NB4 (cell line): Measurements from ENCODE around the gene ADAM20.
"Not testable (repeated sequence)": the region's sequence is repeated elsewhere in the genome, so short reads cannot be mapped to it uniquely, and the experiment has no call there.

ENCODE experiments used
- DNase-seq: peaks from one replicate; pipeline ENCODE4 v3.0.0; 2010; ENCODE audit warnings: low read depth
- H3K4me3 ChIP-seq: one replicate; pipeline ENCODE4 v1.5.1; 2011; ENCODE audit warnings: mild to moderate bottlenecking, low read depth, low read length, moderate library complexity
- CTCF ChIP-seq: IDR thresholded peaks from one replicate; pipeline ENCODE4 v1.5.1; 2012; ENCODE audit warnings: low read depth, low read length
- MYC ChIP-seq: IDR thresholded peaks from 2 replicates; pipeline ENCODE4 v1.6.1; 2011; ENCODE audit warnings: low read depth, low read length
- POLR2A ChIP-seq: IDR thresholded peaks from 2 replicates; pipeline ENCODE4 v1.6.1; 2011; ENCODE audit warnings: mild to moderate bottlenecking; ENCODE audit not compliant: insufficient read length; ENCODE audit errors: extremely low read depth
- TF ChIP-seq, protein P1 (sequence below): IDR thresholded peaks from 2 replicates; pipeline ENCODE4 v1.6.1; 2011; ENCODE audit warnings: low read depth, low read length

ADAM20 gene

DNA sequence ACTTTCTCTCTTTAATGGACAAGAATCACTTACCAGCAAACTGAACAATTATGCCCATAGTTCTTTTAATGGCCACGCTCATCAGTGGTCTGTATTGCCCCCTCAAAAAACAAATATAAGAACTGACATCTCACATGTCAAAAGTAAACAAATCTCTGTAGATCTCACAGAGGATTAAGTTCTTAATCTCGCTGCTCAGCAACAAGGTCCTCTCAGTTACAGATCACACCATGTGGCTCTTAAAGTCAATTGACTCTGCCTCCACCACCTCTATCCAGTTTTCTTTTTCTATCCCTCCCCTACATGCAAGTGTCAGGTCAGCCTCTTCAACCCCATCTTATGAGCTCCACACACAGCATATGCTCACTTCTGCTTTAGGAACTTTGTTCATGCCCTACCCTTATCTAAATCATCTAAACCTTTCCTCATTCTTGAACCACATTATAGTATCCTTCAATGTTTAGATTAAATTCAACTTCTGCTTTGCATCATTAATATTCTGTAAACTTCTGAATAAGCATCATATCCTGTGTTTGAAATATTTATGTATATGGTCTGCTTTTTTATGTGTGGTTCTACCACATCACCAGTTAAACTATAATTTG lies 7.2 kb downstream of the ADAM20 start:
- TF ChIP-seq CTCF = no peak
- TF ChIP-seq MYC = no peak
- no peak for TF ChIP-seq POLR2A
- TF ChIP-seq, protein P1, sequence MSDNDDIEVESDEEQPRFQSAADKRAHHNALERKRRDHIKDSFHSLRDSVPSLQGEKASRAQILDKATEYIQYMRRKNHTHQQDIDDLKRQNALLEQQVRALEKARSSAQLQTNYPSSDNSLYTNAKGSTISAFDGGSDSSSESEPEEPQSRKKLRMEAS = no peak
- no peak overlapping the region for H3K4me3 ChIP-seq
- no peak for DNase-seq

- no peak for TF ChIP-seq POLR2A
- TF ChIP-seq, protein P1 = no peak
- TF ChIP-seq MYC = no peak
- TF ChIP-seq CTCF = no peak
- DNase-seq = no peak
- H3K4me3 ChIP-seq = no peak overlapping the region
Observed at GRCh38 chr14:70525691-70526090, 9.1 kb downstream of the ADAM20 start.

DNA sequence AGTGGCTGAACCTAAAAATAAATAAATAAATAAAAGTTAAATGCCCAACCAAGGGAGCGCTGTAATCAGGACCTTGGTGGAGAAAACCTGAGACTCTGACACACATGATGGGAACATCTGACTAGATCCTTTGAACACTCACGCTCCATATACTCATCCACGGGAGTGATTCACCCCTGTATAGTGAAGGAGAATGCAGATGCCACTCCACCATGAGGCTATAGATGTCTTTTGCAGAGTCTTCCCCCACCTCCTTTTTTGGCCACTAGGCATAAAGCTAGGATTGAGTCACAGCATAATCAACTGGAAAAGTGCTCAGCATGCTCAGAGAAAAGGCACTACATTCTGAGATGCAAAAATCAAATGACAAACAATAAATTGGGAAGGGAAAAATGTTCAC lies 19.0 kb downstream of the ADAM20 start:
- peak; percentile 16 for DNase-seq
- no peak overlapping the region for H3K4me3 ChIP-seq
- TF ChIP-seq CTCF (no peak), MYC (no peak), POLR2A (no peak)
- TF ChIP-seq, protein P1 = no peak

- TF ChIP-seq, protein P1 = no peak
- TF ChIP-seq POLR2A = no peak
- no peak for TF ChIP-seq CTCF
- no peak for TF ChIP-seq MYC
- DNase-seq = peak; percentile 62
- no peak overlapping the region for H3K4me3 ChIP-seq
Observed at GRCh38 chr14:70514168-70515069, 20.4 kb downstream of the ADAM20 start.

GRCh38 chr14:70498191-70498590 lies 36.6 kb downstream of the ADAM20 start:
- TF ChIP-seq POLR2A = no peak
- DNase-seq = no peak
- no peak overlapping the region for H3K4me3 ChIP-seq

GRCh38 chr14:70489579-70490200 lies 45.1 kb downstream of the ADAM20 start:
- DNase-seq = no peak
- TF ChIP-seq, protein P1 = no peak
- no peak for TF ChIP-seq POLR2A
- no peak for TF ChIP-seq MYC
- TF ChIP-seq CTCF = no peak

GRCh38 chr14:70477356-70478105 lies 57.3 kb downstream of the ADAM20 start:
- not testable (repeated sequence) for H3K4me3 ChIP-seq, DNase-seq

More at GRCh38 chr14:70489579-70490200, 45.1 kb downstream of the ADAM20 start:
- H3K4me3 ChIP-seq = no peak overlapping the region

GRCh38 chr14:70475459-70475858 lies 59.3 kb downstream of the ADAM20 start:
- not testable (repeated sequence) for H3K4me3 ChIP-seq

More at GRCh38 chr14:70475459-70475858, 59.3 kb downstream of the ADAM20 start:
- DNase-seq = not testable (repeated sequence)
